Endothelial cell of umbilical vein (primary cell): ENCODE measurements around the gene CD19. TPM values are rescaled to one million over a fixed set of nuclear protein-coding genes. Genes with fewer than 3 reads are reported as not detected.

Experiments
- Bru-seq: library from RNA; stranded (reverse); fragments of 400-500 nt; gene quantifications from one replicate; lab custom pipeline; 2021; lab: Mats Ljungman, UMichigan
- BruChase-seq, 2 experiments: library from RNA; stranded (reverse); fragments of 400-500 nt; gene quantifications; one replicate each; lab custom pipeline; 2021; lab: Mats Ljungman, UMichigan
- BruUV-seq: library from RNA; stranded (reverse); fragments of 400-500 nt; replicated peaks from 2 replicates; lab custom pipeline; 2021; lab: Mats Ljungman, UMichigan
- CTCF ChIA-PET: fragments of 300-600, 350-600 bp; sonication (Branson Sonifier 250); formaldehyde crosslinking; loops from one replicate; lab custom pipeline; 2021; ENCODE audit warnings: antibody characterized with exemption, inconsistent platforms; lab: Charles Lee
- POLR2A ChIA-PET: fragments of 300-600, 350-600 bp; sonication (Branson Sonifier 250); formaldehyde crosslinking; loops from one replicate; lab custom pipeline; 2021; ENCODE audit warnings: antibody characterized with exemption, inconsistent platforms; lab: Charles Lee
- DNase-seq: peaks from one replicate; pipeline ENCODE4 v3.0.0-alpha.2; 2011; ENCODE audit warnings: low read depth, low spot score
- FAIRE-seq: peaks from 2 replicates; lab custom pipeline; 2011; peaks lifted over from hg19 to GRCh38; lab: Jason Lieb, UNC
- H2AFZ ChIP-seq: 2 replicates; pipeline ENCODE4 v1.6.0; 2012; ENCODE audit warnings: low read depth, low read length, control low read depth, inconsistent platforms
- H3K27ac ChIP-seq: 2 replicates; pipeline ENCODE4 v1.5.1; 2011; ENCODE audit warnings: low read depth, mild to moderate bottlenecking, control low read depth, low read length, moderate library complexity; ENCODE audit not compliant: insufficient read depth
- H3K27me3 ChIP-seq, 2 experiments: 2 replicates each; pipeline versions ENCODE4 v1.6.0 to v1.6.1; 2011; ENCODE audit warnings: low read length in 2 of 2, mixed read lengths in 1 of 2; ENCODE audit not compliant: control insufficient read depth in 2 of 2, insufficient read depth in 2 of 2
- H3K36me3 ChIP-seq, 2 experiments: 2 replicates in 1 of 2; 3 replicates in 1 of 2; pipeline ENCODE4 v1.5.1; 2011; ENCODE audit warnings: low read length in 2 of 2, mild to moderate bottlenecking in 1 of 2, moderate library complexity in 1 of 2; ENCODE audit not compliant: control insufficient read depth in 2 of 2, insufficient read depth in 2 of 2; ENCODE audit errors: extremely low read depth in 1 of 2
- H3K4me1 ChIP-seq: 3 replicates; pipeline ENCODE4 v1.5.1; 2011; ENCODE audit warnings: mild to moderate bottlenecking, low read length; ENCODE audit not compliant: control insufficient read depth, insufficient read depth; ENCODE audit errors: extremely low read depth
- H3K4me2 ChIP-seq: 2 replicates; pipeline ENCODE4 v1.6.1; 2011; ENCODE audit warnings: low read length, control low read depth, mixed read lengths; ENCODE audit not compliant: insufficient read depth
- H3K4me3 ChIP-seq, 3 experiments: fragments of 200-600 bp in 1 of 3; sonication (generic), shearing (Covaris generic) in 1 of 3; replicated peaks in 1 of 3; 2 replicates each; pipeline ENCODE4 v1.5.1; 2011 to 2016; ENCODE audit warnings: control low read depth in 3 of 3, low read length in 3 of 3, mild to moderate bottlenecking in 2 of 3, inconsistent platforms in 1 of 3, low read depth in 1 of 3, moderate library complexity in 1 of 3; ENCODE audit not compliant: insufficient read depth in 1 of 3
- H3K79me2 ChIP-seq: 2 replicates; pipeline ENCODE4 v1.6.0; 2012; ENCODE audit warnings: low read length, inconsistent platforms; ENCODE audit not compliant: control insufficient read depth, insufficient read depth
- H3K9ac ChIP-seq: replicated peaks from 2 replicates; pipeline ENCODE3; 2011; ENCODE audit warnings: low read length, control low read depth; ENCODE audit not compliant: insufficient read depth; ENCODE audit errors: extremely low read depth
- H3K9me1 ChIP-seq: replicated peaks from 3 replicates; pipeline ENCODE4 v1.6.0; 2011; ENCODE audit warnings: mild to moderate bottlenecking, low read length; ENCODE audit not compliant: control insufficient read depth, insufficient read depth; ENCODE audit errors: extremely low read depth
- H3K9me3 ChIP-seq: replicated peaks from 2 replicates; pipeline ENCODE4 v1.5.1; 2012; ENCODE audit warnings: low read length, inconsistent platforms; ENCODE audit not compliant: control insufficient read depth, insufficient read depth
- H4K20me1 ChIP-seq: replicated peaks from 2 replicates; pipeline ENCODE3; 2011; ENCODE audit warnings: mild to moderate bottlenecking, low read length; ENCODE audit not compliant: control insufficient read depth, insufficient read depth; ENCODE audit errors: extremely low read depth
- EZH2 ChIP-seq: IDR thresholded peaks from 2 replicates; pipeline ENCODE4 v1.6.1; 2012; ENCODE audit warnings: borderline replicate concordance, low read depth, mild to moderate bottlenecking, moderate library complexity, low read length, inconsistent platforms; ENCODE audit not compliant: severe bottlenecking
- FOS ChIP-seq: IDR thresholded peaks from 2 replicates; pipeline ENCODE4 v1.6.1; 2011; ENCODE audit warnings: mild to moderate bottlenecking, low read length, moderate library complexity, borderline replicate concordance; ENCODE audit not compliant: insufficient read depth
- GATA2 ChIP-seq: IDR thresholded peaks from 2 replicates; pipeline ENCODE4 v1.7.0; 2011; ENCODE audit warnings: low read depth, mild to moderate bottlenecking, moderate library complexity, mixed read lengths, low read length; ENCODE audit not compliant: insufficient read length, insufficient read depth
- JUN ChIP-seq: IDR thresholded peaks from 2 replicates; pipeline ENCODE4 v1.6.1; 2011; ENCODE audit warnings: borderline replicate concordance, low read depth; ENCODE audit not compliant: insufficient read length, insufficient read depth
- MYC ChIP-seq: IDR thresholded peaks from one replicate; pipeline ENCODE4 v1.6.1; 2011; ENCODE audit warnings: mild to moderate bottlenecking, low read depth, low read length
- POLR2A ChIP-seq: IDR thresholded peaks from 2 replicates; pipeline ENCODE4 v1.6.1; 2012; ENCODE audit warnings: low read depth, mild to moderate bottlenecking, control low read depth, low read length
- POLR2AphosphoS5 ChIP-seq: IDR thresholded peaks from 2 replicates; pipeline ENCODE4 v1.6.1; 2012; ENCODE audit warnings: low read depth, mild to moderate bottlenecking, control low read depth, low read length, moderate library complexity; ENCODE audit not compliant: insufficient read depth
- dilution Hi-C: fragments of 300-500 bp; cut with MboI; formaldehyde crosslinking; loops from one replicate; pipeline ENCODE4 v1.15.0; 2019; ENCODE audit warnings: low sequenced_read_pairs; ENCODE audit not compliant: extremely low pct_ligation_motif_present
- intact Hi-C: fragments of 100-400 bp; cut with micrococcal nuclease; formaldehyde crosslinking; loops from one replicate; pipeline ENCODE4 v1.10.0; 2022
- long read RNA-seq: library from polyadenylated mRNA; stranded (forward); transcript quantifications from one replicate; pipeline ENCODE4 v2.0.0, GENCODE V29; 2021
- polyA minus RNA-seq, 3 experiments: library from RNA; depleted of rRNA, polyadenylated mRNA; stranded (reverse); fragments of >200 nt; gene quantifications; 1 replicate in 1 of 3; 2 replicates in 2 of 3; pipeline ENCODE4 v1.2.3, GENCODE V29; 2011
- polyA plus RNA-seq, 4 experiments: library from polyadenylated mRNA; depleted of rRNA in 3 of 4; stranded (reverse) in 3 of 4; unstranded in 1 of 4; fragments of >200 nt; gene quantifications; 2 replicates each; pipeline versions ENCODE4 v1.2.1 to v1.2.3, GENCODE V29; 2011 to 2012; ENCODE audit warnings: missing spikeins in 1 of 4
- total RNA-seq: library from RNA; stranded (reverse); gene quantifications from 2 replicates; pipeline ENCODE4 v1.2.3, GENCODE V29; 2021
- TF ChIP-seq, protein P1 (sequence below): IDR thresholded peaks from 2 replicates; pipeline ENCODE4 v1.6.1; 2011; ENCODE audit not compliant: insufficient read depth, insufficient read length
- TF ChIP-seq, protein P2 (sequence below), 2 donors: IDR thresholded peaks; 1 replicate in 1 of 2; 2 replicates in 1 of 2; pipeline ENCODE4 v1.5.1; 2011; ENCODE audit warnings: low read length in 2 of 2, mild to moderate bottlenecking in 2 of 2, moderate library complexity in 2 of 2, control low read depth in 1 of 2, inconsistent platforms in 1 of 2, low read depth in 1 of 2; ENCODE audit not compliant: insufficient read depth in 1 of 2; ENCODE audit errors: extremely low read depth in 1 of 2

The CD19 gene
- total RNA-seq (not detected in 2 replicates), polyA plus RNA-seq (0.06 TPM in 2 replicates), polyA minus RNA-seq (not detected in 2 replicates), Bru-seq, nascent RNA (not detected), BruChase-seq, experiment 1, labeled RNA remaining after a 6-hour chase (not detected), BruChase-seq, experiment 2, labeled RNA remaining after a 2-hour chase (percentile 10 among the genes with signal in this experiment)
- 0.03 TPM in 1 of 2 replicates, not detected in the other for polyA plus RNA-seq (2011; cell fraction: cytosol; rRNA removed)
- not detected in 2 replicates for polyA plus RNA-seq (2011; cell fraction: nucleus; rRNA removed)
- polyA plus RNA-seq (2012), result 0.16 TPM in 1 of 2 replicates, not detected in the other
- not detected for polyA minus RNA-seq (2011; cell fraction: cytosol; rRNA and poly(A)+ RNA removed)
- not detected in 2 replicates for polyA minus RNA-seq (2011; cell fraction: nucleus; rRNA and poly(A)+ RNA removed)
- long read RNA-seq, result 0 reads

DNA sequence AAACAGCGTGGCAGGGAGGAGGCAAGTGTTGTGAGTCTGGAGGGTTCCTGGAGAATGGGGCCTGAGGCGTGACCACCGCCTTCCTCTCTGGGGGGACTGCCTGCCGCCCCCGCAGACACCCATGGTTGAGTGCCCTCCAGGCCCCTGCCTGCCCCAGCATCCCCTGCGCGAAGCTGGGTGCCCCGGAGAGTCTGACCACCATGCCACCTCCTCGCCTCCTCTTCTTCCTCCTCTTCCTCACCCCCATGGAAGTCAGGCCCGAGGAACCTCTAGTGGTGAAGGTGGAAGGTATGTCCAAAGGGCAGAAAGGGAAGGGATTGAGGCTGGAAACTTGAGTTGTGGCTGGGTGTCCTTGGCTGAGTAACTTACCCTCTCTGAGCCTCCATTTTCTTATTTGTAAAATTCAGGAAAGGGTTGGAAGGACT lies at the start of gene CD19:
Gene CD19 (plus strand): TSS at position 171 of the 425 bp plus-strand sequence. CDS start 30 bp downstream, at position 201.
- ChIA-PET CTCF (interaction anchor here (0.6 to 1.6 kb wide), 2 partner anchors 10 to 13 kb away, joined by 4 to 8 read pairs; no protein-coding TSS in a partner anchor), POLR2A (no interaction called here)
- DNase-seq (no peak), FAIRE-seq (no peak)
- Histone ChIP-seq H3K36me3 (no peaks in the 10 kb centered on the region), H3K4me1 (no peaks in the 10 kb centered on the region), H3K27me3 (no peaks in the 10 kb centered on the region), H3K9ac (no peak within 1 kb of the TSS), H3K27ac (no peak within 1 kb of the TSS), H4K20me1 (no peaks in the 10 kb centered on the region), H3K4me2 (no peak within 1 kb of the TSS), H3K9me1 (no peaks in the 10 kb centered on the region), H3K9me3 (no peaks in the 10 kb centered on the region), H3K79me2 (no peaks in the 10 kb centered on the region), H2AFZ (no peak within 1 kb of the TSS), H3K4me3 (no peak within 1 kb of the TSS)
- BruUV-seq, result no TSS peak
- intact Hi-C loops (no loop called here), dilution Hi-C loops (no loop called here)
- TF ChIP-seq POLR2A (no peak), FOS (no peak), POLR2AphosphoS5 (no peak), EZH2 (no peak), GATA2 (no peak), MYC (no peak), JUN (no peak)
- TF ChIP-seq, protein P1, sequence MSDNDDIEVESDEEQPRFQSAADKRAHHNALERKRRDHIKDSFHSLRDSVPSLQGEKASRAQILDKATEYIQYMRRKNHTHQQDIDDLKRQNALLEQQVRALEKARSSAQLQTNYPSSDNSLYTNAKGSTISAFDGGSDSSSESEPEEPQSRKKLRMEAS, result no peak
- TF ChIP-seq, protein P2, sequence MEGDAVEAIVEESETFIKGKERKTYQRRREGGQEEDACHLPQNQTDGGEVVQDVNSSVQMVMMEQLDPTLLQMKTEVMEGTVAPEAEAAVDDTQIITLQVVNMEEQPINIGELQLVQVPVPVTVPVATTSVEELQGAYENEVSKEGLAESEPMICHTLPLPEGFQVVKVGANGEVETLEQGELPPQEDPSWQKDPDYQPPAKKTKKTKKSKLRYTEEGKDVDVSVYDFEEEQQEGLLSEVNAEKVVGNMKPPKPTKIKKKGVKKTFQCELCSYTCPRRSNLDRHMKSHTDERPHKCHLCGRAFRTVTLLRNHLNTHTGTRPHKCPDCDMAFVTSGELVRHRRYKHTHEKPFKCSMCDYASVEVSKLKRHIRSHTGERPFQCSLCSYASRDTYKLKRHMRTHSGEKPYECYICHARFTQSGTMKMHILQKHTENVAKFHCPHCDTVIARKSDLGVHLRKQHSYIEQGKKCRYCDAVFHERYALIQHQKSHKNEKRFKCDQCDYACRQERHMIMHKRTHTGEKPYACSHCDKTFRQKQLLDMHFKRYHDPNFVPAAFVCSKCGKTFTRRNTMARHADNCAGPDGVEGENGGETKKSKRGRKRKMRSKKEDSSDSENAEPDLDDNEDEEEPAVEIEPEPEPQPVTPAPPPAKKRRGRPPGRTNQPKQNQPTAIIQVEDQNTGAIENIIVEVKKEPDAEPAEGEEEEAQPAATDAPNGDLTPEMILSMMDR (IDR thresholded peaks at IDR 0.05; ENCODE audit: extremely low read depth in 1 of 2, insufficient read depth in 1 of 2, low read depth in 1 of 2, low read length in 2 of 2), result no peak
